ENCODE results near the gene KIF5C.
A peak's percentile ranks its signal among the peaks of the same experiment; 100 is the strongest.

The KIF5C gene

DNA sequence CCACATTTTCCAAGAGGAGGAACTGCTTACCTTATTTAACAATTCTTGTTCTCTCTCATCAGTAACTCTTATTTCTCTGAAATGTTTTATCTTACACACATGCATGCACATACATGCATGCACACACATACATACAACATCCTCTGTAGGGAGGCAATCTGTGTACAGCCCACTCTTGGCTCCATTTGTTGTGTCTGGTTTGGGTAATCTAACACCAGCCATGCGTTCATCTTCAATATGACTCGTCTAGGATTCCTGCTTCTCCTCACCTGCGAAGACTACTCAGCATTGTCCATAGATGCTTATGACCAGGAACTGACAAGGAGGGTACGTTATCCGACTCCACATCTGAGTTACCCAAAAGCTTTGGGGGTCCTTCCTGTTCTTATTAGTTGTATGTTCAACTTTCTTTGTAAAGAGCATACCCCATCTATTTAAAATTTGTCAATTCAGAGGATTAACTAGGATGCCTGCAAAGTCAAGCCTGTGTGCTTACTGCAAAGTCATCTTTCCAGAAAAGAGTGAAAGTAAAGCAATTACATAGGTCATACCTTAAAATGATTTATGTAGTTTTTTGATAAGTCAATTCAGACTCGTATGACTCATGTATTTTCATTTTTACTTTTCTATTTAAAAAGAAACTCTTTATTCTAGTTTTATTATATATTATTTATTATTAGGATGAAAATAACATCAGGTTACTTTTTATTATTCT, 181.7 kb downstream of the KIF5C start:
- no peak for DNase-seq

DNA sequence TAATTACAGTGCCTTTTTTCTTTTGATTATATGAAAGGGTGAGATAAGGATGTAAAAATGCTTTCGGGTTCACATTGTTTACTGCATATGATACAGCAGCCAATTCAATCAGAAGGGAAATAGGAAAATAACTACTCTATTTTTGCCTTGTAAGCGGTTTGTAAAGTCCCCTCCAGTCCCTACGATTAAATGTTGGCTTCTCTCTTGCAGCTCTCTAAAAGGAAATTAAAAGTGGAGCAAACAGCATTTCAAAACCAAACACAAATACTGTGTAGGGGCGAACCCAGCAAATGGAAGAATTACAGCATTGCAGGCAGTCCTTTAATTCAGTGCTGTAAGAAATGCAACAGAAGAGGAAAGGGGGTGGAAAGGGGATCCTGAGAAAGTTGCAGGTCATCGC, 182.4 kb downstream of the KIF5C start:
- no peak for DNase-seq

- DNase-seq: no peak
Measured at GRCh38 chr2:149058936-149059335, 183.9 kb downstream of the KIF5C start.

DNA sequence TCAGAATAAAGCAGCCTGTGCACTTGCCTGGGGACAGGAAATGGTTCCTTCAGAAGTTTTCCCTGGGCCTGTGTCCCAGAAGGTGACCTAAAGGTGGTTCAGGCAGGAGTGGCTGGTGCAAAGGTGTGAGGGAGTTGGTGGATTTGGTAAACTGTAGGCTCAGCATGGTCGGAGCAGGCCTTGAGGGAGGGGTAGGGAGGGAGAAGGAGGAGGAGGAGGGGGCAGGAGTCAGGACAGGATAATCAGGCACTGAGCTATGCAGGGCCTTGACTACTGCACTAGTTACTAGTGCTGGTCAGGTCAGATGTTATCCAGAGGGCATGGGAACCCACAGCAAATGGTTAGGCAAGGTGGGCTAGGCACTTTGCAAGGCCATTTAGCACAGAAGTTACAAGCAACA, 184.8 kb downstream of the KIF5C start:
- no peak for DNase-seq

- DNase-seq: no peak
Measured at GRCh38 chr2:149061133-149061745, 186.2 kb downstream of the KIF5C start.

GRCh38 chr2:149062531-149062930, 187.5 kb downstream of the KIF5C start:
- DNase-seq: no peak

- DNase-seq: no peak
Measured at GRCh38 chr2:149063177-149063576, 188.2 kb downstream of the KIF5C start.

DNA sequence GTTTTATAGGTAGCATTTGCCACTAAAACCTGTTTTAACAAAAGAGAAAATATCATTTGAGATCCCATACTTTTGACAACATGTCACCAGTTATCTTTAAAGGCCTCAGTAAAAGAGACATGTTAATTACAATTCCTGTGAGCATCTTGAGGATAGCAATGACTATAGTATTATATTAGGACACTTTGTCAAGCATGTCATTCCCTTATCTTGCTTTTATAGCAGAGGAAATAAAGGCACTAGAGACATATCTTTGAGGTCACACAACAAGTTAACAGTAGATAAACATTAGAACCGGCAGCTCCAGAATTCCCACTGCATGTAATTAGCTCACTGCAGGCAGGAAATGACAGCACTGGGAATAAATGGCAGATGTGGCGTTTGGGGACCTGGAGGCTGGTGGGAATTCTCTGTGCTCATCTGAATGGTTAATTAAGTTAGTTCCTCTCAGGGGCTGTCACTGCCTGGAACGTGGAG, 189.4 kb downstream of the KIF5C start:
- DNase-seq: no peak

DNA sequence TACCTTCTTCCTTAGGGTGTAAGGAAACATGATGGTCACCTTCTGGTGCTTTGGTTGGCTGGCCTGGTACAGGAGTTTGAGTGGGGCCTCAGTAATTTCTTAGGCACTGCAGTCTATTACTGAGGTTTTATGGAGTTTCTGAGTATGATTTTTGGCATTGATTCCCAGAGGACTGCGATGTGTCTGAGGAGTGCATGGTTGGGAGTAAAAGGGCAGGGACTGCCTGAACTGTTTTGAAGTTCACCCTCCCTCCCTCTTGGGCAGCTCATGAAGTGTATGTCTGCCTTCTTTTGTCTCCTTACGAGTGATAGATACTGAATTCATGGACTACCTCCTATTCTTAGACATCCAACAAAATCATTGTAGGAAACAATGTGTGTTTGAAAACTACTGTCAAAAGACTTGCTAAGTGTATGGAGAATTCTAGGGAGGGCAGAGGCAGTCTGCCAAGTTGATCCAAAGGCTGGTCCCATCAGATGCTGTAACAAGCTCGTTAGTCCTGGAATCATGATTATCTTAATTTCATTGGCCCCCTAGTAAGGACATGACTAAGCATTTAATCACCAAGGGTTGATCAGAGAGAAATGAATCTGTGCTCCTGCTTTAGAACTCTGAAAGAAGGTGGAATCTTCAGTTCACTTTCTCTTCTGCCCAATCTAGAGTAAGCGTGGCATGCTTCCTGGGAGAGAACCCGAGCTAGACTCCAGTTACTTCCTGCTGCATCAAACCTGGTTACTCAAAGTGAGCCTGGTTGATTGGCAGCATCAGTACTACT, 190.0 kb downstream of the KIF5C start:
- DNase-seq: no peak

GRCh38 chr2:149068225-149068995, 193.4 kb downstream of the KIF5C start:
- DNase-seq: no peak

DNA sequence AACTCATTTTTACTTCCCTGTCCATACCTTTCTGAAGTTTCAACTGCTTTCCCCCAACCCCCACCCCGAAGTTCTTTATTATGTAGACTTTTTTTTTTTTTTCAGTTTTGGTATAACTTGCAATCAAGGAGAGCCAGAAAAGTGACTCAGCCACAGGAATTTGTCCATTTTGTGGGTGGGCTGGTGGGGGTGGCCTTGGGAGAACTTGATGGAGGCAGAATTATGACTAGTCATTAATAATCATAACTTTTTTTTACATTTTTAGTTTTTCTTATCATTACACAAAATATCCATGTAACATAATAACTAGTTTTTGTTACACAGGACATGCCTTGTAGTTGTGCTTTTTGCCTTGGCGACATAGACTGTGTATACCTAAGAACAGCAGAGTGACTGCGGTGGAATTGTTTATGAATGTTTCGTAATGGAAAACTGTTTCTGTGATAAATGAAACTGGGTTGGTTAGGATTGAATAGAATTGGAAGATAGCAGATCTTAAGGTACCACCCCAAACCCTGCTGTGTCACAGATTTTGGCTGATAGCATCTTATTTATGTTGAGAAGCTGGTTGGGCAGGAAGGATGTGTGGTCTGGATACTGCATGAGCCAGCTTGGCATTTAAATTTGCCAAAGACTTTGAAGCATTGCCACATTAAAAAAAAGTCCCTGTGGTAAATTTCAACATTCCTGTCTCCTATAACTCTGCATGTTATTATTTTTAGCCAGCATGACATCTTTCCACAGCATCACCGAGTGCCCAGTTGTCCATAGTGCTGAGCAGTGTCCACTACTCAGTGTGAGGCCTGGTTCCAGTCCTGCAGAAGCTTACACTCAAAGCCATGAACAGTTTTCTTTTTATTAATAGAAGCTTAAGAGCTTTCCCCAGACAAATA, 194.2 kb downstream of the KIF5C start:
- no peak for DNase-seq

GRCh38 chr2:149070681-149071320, 195.8 kb downstream of the KIF5C start:
- DNase-seq: peak in 1 of 2 experiments; percentile 10

DNA sequence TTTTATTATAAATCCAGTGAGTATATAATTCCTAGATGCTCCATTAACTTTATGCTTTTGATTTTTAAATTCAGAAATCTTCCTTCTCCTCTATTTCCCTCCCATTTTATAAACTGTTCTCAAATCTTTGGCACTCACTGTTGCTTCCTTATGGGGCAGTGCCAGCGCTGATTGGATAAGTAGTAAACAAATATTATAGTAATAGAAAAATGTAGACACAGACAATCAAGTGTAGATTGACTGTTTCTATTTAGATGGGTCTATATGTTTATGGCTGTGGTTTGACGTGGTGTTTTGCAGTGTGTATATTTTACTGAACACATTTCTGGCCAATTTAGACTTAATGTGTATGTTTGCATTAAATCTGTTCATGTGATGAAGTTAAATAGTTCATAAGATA, 200.1 kb downstream of the KIF5C start:
- no peak for DNase-seq

DNA sequence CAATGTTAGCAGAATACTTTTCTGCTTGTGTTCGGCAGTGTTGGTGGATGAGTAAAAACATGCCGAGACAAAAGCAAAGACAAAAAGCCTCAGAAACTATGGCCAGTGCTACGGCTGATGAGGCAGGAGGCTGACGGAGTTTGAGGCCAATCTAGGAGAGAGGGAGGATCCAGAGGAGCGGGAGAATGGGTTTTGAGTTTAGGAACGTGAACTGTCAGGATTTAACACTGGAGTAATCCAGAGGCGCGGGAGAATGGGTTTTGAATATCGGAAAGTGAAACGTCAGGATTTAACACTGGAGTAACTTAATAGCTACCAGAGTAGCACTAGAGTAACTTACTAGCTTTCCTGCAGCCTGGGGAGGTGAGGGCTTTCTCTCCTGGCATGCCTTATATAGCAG, 200.8 kb downstream of the KIF5C start:
- DNase-seq: no peak
